Prostate gland (tissue), 2 donors: Measurements from ENCODE around the gene DGKI.

Experiments used
- POLR2A ChIP-seq: fragments of 450-650 bp; IDR thresholded peaks from one replicate; pipeline ENCODE4 v1.6.1; 2016; ENCODE audit warnings: antibody characterized with exemption, mild to moderate bottlenecking
- TF ChIP-seq, protein P1 (sequence below), 4 experiments: fragments of 200-600 bp in 2 of 4; fragments of 450-650 bp in 2 of 4; sonication (generic) in 2 of 4; IDR thresholded peaks; 1 replicate in 3 of 4; 2 replicates in 1 of 4; pipeline ENCODE4 v1.5.1; 2016 to 2019; ENCODE audit warnings: antibody characterized with exemption in 4 of 4, mild to moderate bottlenecking in 2 of 4, moderate library complexity in 2 of 4

DNA sequence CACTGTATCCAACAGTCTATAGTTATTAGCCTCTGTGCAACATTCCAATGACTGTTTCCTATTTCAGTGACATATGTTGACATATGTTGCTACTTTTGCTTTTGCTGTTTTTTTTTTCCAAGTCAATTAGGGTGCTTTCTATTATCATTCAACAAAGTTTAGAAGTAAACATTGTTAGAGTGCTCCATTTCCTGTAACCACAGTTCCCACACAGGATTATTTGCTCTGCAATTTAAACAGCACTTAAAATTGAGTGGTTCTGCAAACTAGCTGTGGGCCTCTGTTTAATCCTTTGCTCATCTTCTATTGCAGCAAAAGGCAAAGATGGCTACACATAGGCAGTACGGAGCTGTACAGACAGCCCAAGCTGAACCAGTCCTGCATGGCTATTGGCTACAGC lies 456.7 kb downstream of the DGKI start:
- TF ChIP-seq POLR2A = no peak
- TF ChIP-seq, protein P1, sequence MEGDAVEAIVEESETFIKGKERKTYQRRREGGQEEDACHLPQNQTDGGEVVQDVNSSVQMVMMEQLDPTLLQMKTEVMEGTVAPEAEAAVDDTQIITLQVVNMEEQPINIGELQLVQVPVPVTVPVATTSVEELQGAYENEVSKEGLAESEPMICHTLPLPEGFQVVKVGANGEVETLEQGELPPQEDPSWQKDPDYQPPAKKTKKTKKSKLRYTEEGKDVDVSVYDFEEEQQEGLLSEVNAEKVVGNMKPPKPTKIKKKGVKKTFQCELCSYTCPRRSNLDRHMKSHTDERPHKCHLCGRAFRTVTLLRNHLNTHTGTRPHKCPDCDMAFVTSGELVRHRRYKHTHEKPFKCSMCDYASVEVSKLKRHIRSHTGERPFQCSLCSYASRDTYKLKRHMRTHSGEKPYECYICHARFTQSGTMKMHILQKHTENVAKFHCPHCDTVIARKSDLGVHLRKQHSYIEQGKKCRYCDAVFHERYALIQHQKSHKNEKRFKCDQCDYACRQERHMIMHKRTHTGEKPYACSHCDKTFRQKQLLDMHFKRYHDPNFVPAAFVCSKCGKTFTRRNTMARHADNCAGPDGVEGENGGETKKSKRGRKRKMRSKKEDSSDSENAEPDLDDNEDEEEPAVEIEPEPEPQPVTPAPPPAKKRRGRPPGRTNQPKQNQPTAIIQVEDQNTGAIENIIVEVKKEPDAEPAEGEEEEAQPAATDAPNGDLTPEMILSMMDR (IDR thresholded peaks at IDR 0.05) = no peak
